Measurements from ENCODE around the gene TSPAN32.

Gene TSPAN32

DNA sequence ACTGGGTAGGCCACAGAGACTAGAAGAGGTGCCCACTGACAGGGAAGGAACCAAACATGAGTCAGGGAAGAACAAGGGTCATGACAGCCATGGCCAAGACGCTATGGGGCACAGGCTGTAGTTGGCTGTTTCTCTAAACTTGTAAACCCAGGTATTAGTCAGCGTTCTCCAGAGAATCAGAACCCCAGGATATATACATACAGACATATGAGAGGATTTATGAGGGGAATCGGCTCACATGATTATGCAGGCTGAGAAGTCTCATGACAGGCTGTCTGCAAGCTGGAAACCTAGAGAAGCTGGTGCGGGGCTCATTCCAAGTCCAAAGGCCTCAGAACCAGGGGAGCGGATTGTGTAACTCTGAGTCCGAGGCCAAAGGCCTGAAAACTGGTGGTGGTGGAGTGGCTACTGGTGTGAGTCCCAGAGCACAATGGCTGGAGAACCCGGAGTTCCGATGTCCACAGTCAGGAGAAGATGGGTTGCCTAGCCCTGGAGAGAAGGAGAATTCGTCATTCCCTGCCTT, 45.6 kb downstream of the TSPAN32 start:
- Histone ChIP-seq H3K4me2 (ENCODE audit: insufficient read depth, low read length) (no peak overlapping the region), H3K36me3 (ENCODE audit: insufficient read depth, low read length) (no peaks in the 10 kb centered on the region), H3K4me1 (ENCODE audit: insufficient read depth, low read length) (no peaks in the 10 kb centered on the region), H3K9ac (ENCODE audit: low read depth, low read length) (no peak overlapping the region), H3K79me2 (ENCODE audit: insufficient read depth, low read length) (no peaks in the 10 kb centered on the region), H3K4me3 (ENCODE audit: low read depth in 1 of 2, low read length in 2 of 2) (no peak overlapping the region), H3K27me3 (ENCODE audit: insufficient read depth, low read length, poor library complexity) (peaks cover 5% of the 10 kb centered on the region), H3K27ac (ENCODE audit: low read length) (no peak overlapping the region), H3K9me3 (ENCODE audit: insufficient read depth, low read length, severe bottlenecking) (peaks cover 4% of the 10 kb centered on the region), H4K20me1 (ENCODE audit: insufficient read depth, low read length) (no peaks in the 10 kb centered on the region), H2AFZ (ENCODE audit: low read depth, low read length) (no peak overlapping the region)
- TF ChIP-seq EZH2 (IDR thresholded peaks at IDR 0.05; ENCODE audit: borderline replicate concordance, low read depth, low read length, severe bottlenecking): no peak
- TF ChIP-seq, protein P1, sequence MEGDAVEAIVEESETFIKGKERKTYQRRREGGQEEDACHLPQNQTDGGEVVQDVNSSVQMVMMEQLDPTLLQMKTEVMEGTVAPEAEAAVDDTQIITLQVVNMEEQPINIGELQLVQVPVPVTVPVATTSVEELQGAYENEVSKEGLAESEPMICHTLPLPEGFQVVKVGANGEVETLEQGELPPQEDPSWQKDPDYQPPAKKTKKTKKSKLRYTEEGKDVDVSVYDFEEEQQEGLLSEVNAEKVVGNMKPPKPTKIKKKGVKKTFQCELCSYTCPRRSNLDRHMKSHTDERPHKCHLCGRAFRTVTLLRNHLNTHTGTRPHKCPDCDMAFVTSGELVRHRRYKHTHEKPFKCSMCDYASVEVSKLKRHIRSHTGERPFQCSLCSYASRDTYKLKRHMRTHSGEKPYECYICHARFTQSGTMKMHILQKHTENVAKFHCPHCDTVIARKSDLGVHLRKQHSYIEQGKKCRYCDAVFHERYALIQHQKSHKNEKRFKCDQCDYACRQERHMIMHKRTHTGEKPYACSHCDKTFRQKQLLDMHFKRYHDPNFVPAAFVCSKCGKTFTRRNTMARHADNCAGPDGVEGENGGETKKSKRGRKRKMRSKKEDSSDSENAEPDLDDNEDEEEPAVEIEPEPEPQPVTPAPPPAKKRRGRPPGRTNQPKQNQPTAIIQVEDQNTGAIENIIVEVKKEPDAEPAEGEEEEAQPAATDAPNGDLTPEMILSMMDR (IDR thresholded peaks at IDR 0.05; ENCODE audit: borderline replicate concordance, extremely low read depth, low read length, poor library complexity, severe bottlenecking): no peak
- ATAC-seq (ENCODE audit: insufficient read depth, low read depth) (no peak), DNase-seq (no peak)

- no peak overlapping the region for H3K27ac ChIP-seq (ENCODE audit: low read length)
- H3K4me3 ChIP-seq (ENCODE audit: low read depth in 1 of 2, low read length in 2 of 2): no peak overlapping the region
- no peak for ATAC-seq (ENCODE audit: insufficient read depth, low read depth)
- H3K36me3 ChIP-seq (ENCODE audit: insufficient read depth, low read length): no peaks in the 10 kb centered on the region
- no peaks in the 10 kb centered on the region for H3K79me2 ChIP-seq (ENCODE audit: insufficient read depth, low read length)
- H3K9ac ChIP-seq (ENCODE audit: low read depth, low read length): no peak overlapping the region
- no peaks in the 10 kb centered on the region for H3K4me1 ChIP-seq (ENCODE audit: insufficient read depth, low read length)
- H3K27me3 ChIP-seq (ENCODE audit: insufficient read depth, low read length, poor library complexity): peaks cover 5% of the 10 kb centered on the region
- H4K20me1 ChIP-seq (ENCODE audit: insufficient read depth, low read length): no peaks in the 10 kb centered on the region
- no peak for DNase-seq
- H3K4me2 ChIP-seq (ENCODE audit: insufficient read depth, low read length): no peak overlapping the region
- H2AFZ ChIP-seq (ENCODE audit: low read depth, low read length): no peak overlapping the region
- peaks cover 4% of the 10 kb centered on the region for H3K9me3 ChIP-seq (ENCODE audit: insufficient read depth, low read length, severe bottlenecking)
- TF ChIP-seq, protein P1 (IDR thresholded peaks at IDR 0.05; ENCODE audit: borderline replicate concordance, extremely low read depth, low read length, poor library complexity, severe bottlenecking): no peak
Observed at GRCh38 chr11:2348986-2349385, 47.2 kb downstream of the TSPAN32 start.

GRCh38 chr11:2351701-2352100, 49.9 kb downstream of the TSPAN32 start:
- H4K20me1 ChIP-seq (ENCODE audit: insufficient read depth, low read length): no peaks in the 10 kb centered on the region
- H3K27me3 ChIP-seq (ENCODE audit: insufficient read depth, low read length, poor library complexity): peaks cover 5% of the 10 kb centered on the region
- H3K4me1 ChIP-seq (ENCODE audit: insufficient read depth, low read length): no peaks in the 10 kb centered on the region
- no peak overlapping the region for H3K27ac ChIP-seq (ENCODE audit: low read length)
- H3K9ac ChIP-seq (ENCODE audit: low read depth, low read length): no peak overlapping the region
- no peak overlapping the region for H3K4me3 ChIP-seq (ENCODE audit: low read depth in 1 of 2, low read length in 2 of 2)
- H3K36me3 ChIP-seq (ENCODE audit: insufficient read depth, low read length): no peaks in the 10 kb centered on the region
- H2AFZ ChIP-seq (ENCODE audit: low read depth, low read length): no peak overlapping the region
- H3K9me3 ChIP-seq (ENCODE audit: insufficient read depth, low read length, severe bottlenecking): peaks cover 4% of the 10 kb centered on the region
- ATAC-seq (ENCODE audit: insufficient read depth, low read depth) (no peak), DNase-seq (no peak)
- no peaks in the 10 kb centered on the region for H3K79me2 ChIP-seq (ENCODE audit: insufficient read depth, low read length)
- TF ChIP-seq, protein P1 (IDR thresholded peaks at IDR 0.05; ENCODE audit: borderline replicate concordance, extremely low read depth, low read length, poor library complexity, severe bottlenecking): no peak
- no peak for TF ChIP-seq EZH2 (IDR thresholded peaks at IDR 0.05; ENCODE audit: borderline replicate concordance, low read depth, low read length, severe bottlenecking)
- no peak overlapping the region for H3K4me2 ChIP-seq (ENCODE audit: insufficient read depth, low read length)

GRCh38 chr11:2352420-2352819, 50.6 kb downstream of the TSPAN32 start:
- Histone ChIP-seq H3K4me1 (ENCODE audit: insufficient read depth, low read length) (no peaks in the 10 kb centered on the region), H3K79me2 (ENCODE audit: insufficient read depth, low read length) (no peaks in the 10 kb centered on the region), H3K9me3 (ENCODE audit: insufficient read depth, low read length, severe bottlenecking) (peaks cover 4% of the 10 kb centered on the region), H2AFZ (ENCODE audit: low read depth, low read length) (no peak overlapping the region), H4K20me1 (ENCODE audit: insufficient read depth, low read length) (no peaks in the 10 kb centered on the region), H3K36me3 (ENCODE audit: insufficient read depth, low read length) (no peaks in the 10 kb centered on the region), H3K4me3 (ENCODE audit: low read depth in 1 of 2, low read length in 2 of 2) (no peak overlapping the region), H3K27ac (ENCODE audit: low read length) (no peak overlapping the region), H3K9ac (ENCODE audit: low read depth, low read length) (no peak overlapping the region), H3K4me2 (ENCODE audit: insufficient read depth, low read length) (no peak overlapping the region), H3K27me3 (ENCODE audit: insufficient read depth, low read length, poor library complexity) (peaks cover 5% of the 10 kb centered on the region)
- no peak for ATAC-seq (ENCODE audit: insufficient read depth, low read depth)
- DNase-seq: no peak
- TF ChIP-seq, protein P1 (IDR thresholded peaks at IDR 0.05; ENCODE audit: borderline replicate concordance, extremely low read depth, low read length, poor library complexity, severe bottlenecking): no peak
- TF ChIP-seq EZH2 (IDR thresholded peaks at IDR 0.05; ENCODE audit: borderline replicate concordance, low read depth, low read length, severe bottlenecking): no peak
